Activated gamma-delta T cell treated with anti-CD3 and anti-CD28 coated beads, Interleukin-2, amount 50 U/mL, for 16 hours (primary cell): Measurements from ENCODE around the gene AGBL1.

Source experiments
- DNase-seq: peaks from one replicate; pipeline ENCODE4 v3.0.0-alpha.2; 2020; ENCODE audit warnings: low read depth

The AGBL1 gene

DNA sequence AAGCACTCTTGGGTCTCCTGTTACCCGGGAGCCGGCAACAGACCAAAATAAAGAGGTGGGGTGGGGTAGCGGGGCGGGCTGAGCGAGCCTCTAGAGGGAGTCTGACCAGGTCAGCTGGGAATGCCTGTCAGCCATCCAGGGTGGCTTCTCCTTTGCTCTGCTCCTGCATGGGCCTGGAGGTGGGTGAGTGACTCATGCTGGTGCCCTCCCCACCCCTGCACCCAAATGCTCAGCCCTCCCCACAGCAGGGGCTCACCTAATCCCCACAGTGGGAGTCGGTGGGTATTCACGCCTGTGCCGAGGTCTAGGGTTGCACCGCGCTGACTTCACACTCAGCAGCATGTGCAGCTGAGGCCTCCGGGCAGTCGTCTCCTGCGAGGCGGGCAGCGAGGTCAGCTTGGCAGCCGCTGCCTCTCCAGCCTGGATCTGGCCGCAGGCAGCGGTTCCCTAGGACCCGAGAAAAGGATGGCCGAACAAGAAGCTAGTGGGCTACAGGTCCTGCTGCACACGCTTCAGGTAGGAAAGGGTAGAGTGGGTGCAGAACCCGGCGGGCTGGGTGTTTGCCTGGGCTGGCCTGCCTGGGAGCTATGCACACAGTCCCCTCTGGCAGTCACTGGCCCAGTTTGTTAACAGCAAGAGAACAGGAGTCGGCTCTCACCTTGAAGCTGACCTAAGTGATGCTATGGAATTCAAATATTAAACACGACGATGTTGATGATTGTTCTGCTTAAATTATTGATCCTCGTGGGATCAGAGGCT lies at the start of gene AGBL1:
Gene AGBL1 (plus strand): TSS at position 364 of the 759 bp plus-strand sequence.
- no peak for DNase-seq

DNA sequence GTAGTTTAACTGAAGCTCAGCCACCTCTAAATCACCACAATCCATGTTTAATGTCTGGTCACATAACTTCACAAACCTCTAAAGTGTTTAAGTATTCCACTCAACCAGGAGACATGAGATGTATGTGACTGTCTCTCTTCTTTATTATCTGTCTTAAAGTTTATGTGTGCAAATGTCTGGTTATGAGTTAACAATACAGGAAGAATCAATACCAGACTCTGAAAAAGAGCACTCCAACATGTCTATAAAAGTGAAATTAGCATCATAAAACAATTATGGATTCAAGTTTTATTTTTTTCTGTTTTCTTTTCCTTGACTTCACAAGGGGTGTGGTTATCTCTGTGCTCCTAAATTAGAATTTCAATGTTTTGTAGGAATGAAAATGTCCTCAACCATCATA lies 44.8 kb upstream of the AGBL1 start:
- DNase-seq, result no peak

- DNase-seq, result no peak
Measured at GRCh38 chr15:86036243-86036642, 43.4 kb upstream of the AGBL1 start.

GRCh38 chr15:86038491-86038890 lies 41.2 kb upstream of the AGBL1 start:
- DNase-seq, result no peak

DNA sequence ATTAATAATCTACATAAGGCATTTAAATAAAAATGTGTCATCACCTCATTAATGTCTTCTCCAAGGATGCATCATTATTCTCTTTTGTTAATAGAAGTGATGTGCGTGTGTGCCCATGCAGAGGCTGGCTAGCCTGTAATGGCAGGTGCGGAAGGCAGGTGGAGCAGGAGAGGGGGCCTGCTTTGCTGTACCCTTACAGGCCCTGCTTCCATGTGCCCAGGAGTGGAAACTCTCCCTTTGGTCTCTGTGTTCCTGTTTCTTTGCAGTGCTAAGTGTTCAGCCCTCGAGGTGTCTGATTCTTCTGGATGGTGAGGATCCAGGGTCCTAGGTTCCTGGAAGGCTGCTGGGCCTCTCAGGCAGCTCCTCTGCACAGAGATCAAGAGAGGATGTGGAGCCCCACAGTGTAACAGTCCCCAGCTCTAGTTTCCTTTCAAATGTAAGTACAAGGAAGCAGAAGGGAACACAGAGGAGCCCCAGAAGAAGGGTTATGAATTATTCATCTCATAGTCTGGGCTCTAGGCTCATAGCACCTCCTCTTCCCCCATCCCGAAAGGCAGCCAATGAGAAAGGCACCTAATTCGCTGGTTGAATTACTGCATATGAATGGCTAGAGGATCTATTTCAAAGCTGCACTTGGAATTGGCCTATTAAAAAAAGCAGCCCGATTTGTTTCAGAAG lies 39.2 kb upstream of the AGBL1 start:
- no peak for DNase-seq

GRCh38 chr15:86041399-86041798 lies 38.3 kb upstream of the AGBL1 start:
- DNase-seq, result no peak

GRCh38 chr15:86042226-86042625 lies 37.4 kb upstream of the AGBL1 start:
- DNase-seq, result no peak

DNA sequence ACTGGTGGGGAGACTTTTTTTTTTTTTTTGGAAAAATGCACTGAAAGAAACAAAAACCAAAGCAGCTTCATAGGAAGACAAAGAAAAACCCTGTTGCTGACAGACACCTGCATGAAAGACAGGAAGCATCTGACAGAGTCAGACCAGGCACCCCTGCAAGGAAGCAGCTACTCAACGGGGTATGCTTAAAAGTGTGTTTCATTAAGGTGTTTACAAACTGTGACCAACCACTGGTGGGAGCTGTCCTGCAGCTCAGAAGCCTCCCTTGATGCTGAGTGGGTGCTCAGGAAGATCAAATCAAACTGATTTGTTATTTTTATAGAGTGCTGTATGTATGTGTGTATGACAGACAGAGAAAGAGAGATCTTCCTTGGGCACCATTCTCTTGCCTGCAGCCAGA lies 34.7 kb upstream of the AGBL1 start:
- DNase-seq, result no peak

GRCh38 chr15:86054338-86054737 lies 25.3 kb upstream of the AGBL1 start:
- no peak for DNase-seq

DNA sequence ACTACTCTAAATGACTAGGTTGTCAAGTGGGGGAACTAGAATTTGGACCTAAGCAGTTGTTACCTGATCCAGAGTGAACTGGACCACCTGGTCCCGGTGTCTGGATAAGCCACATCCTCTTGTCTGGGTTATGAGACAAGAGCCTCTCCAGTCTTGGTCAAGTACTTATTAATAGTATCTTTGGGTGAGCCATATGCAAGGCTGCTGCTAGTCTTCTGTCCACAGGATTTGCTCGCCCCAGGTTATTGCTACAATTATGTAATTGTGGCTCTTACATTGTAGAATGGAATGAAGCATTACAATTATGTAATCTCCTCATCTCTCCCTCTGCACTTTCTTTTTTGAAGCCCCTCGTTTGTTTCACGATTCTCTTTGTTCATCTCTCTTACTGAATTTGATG lies 24.0 kb upstream of the AGBL1 start:
- no peak for DNase-seq

GRCh38 chr15:86059851-86060250 lies 19.8 kb upstream of the AGBL1 start:
- no peak for DNase-seq

- DNase-seq, result no peak
Measured at GRCh38 chr15:86060674-86061073, 19.0 kb upstream of the AGBL1 start.

- no peak for DNase-seq
Measured at GRCh38 chr15:86061581-86061980, 18.1 kb upstream of the AGBL1 start.

GRCh38 chr15:86062646-86063243 lies 16.9 kb upstream of the AGBL1 start:
- no peak for DNase-seq

DNA sequence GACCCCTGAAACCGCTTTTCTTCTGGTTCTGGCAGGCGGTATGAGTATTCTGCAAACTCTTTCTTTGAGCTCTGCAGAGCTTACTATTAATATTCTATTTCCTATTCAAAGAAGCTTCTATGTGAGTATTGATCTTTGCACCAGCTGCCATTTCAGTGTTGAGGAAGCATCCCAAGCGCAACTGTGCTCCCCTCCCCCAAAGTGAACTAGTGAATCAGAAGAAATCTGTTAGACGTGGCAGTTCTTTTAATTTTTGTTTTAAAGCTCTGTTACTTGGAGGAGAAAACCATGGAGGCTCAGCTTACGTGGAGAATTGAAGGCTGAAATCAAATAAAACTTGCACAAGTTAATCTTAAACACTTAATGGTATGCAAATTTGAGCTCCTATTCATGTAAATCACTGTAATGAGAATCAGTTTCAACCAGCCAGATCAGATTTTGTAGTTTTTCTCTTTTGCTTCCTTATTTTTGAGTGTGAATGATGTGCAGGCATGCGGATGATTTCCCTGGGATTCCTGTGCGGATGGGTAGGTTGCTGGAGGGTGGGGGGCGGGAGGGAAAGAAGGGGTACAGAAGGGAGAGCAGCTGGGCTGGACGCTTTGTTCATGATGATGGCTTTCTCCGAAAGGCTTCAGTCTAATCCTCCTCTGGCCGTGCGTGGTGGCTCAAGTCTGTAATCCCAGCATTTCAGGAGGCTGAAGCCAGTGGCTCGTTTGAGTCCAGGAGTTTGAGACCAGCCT lies 16.1 kb upstream of the AGBL1 start:
- no peak for DNase-seq

- DNase-seq, result no peak
Measured at GRCh38 chr15:86064326-86064725, 15.3 kb upstream of the AGBL1 start.

DNA sequence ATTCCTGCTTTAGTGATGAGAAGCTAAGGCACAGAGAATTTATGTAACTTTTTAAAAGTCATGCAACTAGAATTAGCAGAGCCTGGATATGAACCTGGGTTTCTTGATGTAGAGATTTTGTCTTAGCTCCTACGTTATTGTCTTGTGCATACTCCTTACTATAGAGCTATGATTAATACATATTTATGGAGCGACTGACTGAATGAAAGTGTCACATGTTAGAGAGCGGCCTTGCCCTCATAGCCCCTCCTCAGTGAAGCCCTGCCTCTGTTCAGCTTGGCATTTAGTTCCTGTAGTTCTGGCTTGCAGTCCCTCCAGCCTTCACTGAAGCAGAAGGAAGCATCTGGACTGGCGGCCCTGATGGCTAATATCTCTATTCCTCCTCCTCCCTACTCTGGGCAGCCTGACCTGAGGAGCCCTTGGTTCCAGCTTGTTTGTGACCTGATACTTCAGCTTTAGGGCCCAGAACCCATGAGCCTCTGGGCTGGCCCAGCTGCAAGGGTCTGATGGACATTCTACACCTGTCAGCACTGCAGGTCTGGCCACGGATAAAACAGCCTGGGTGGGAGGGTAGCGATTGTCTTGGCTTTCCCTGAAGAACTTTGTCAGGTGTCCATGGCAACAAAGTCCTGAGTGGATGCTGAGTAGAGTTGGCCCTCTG lies 13.4 kb upstream of the AGBL1 start:
- no peak for DNase-seq

GRCh38 chr15:86073281-86073680 lies 6.4 kb upstream of the AGBL1 start:
- DNase-seq, result no peak

DNA sequence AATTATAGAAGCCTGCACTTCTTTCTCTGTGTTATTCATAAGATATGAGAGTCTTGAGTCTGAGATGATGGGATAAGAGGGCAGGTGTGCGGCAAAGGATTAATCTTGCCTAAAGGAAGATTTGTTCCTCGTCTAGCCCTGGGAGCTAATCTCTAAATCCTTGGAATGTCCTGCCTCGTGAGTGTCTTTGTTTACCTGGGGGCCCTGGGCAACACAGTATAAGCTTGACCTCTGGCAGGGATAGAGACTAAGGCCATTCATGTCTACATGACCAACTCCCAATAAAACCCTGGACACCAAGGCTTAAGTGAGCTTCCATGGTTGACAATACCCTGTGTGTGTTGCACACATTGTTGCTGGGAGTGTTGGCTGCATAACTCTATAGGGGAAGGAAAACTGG lies 3.2 kb upstream of the AGBL1 start:
- DNase-seq, result no peak

GRCh38 chr15:86077070-86077469 lies 2.6 kb upstream of the AGBL1 start:
- no peak for DNase-seq

DNA sequence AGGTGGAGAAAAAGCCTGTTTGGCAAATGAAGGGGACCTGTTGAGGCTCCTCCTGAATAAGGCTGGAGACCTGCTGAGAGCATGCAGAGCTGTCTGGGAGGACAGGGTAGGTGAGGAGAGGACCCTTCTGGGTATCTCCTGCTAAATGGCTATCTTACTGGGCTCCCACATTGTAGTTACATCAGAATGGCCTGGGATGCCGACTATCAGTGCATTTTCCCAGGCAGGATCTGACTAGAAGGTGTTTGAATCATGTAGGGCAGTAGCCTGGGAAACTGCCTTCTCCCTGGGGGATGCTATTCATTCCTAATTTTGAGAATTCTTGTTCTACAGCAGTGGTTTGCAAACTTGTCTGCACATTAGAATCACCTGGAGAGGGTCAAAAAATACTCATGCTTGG lies 631 bp downstream of the AGBL1 start:
- no peak for DNase-seq
